H1 (cell line): ENCODE measurements around the gene ZSCAN16.

Source experiments
- BACH1 ChIP-seq: IDR thresholded peaks from 2 replicates; pipeline ENCODE4 v1.6.1; 2012; ENCODE audit warnings: low read length, improper control_type of control experiment
- CTCF ChIP-seq, 3 experiments: IDR thresholded peaks; 1 replicate in 2 of 3; 2 replicates in 1 of 3; pipeline versions ENCODE4 v1.5.1 to v1.6.1; 2011; ENCODE audit warnings: low read length in 3 of 3, mild to moderate bottlenecking in 3 of 3, inconsistent platforms in 2 of 3, low read depth in 1 of 3, moderate library complexity in 1 of 3; ENCODE audit not compliant: insufficient read depth in 1 of 3; ENCODE audit errors: control extremely low read depth in 1 of 3
- GABPA ChIP-seq: IDR thresholded peaks from 2 replicates; pipeline ENCODE4 v1.6.1; 2011; ENCODE audit warnings: mild to moderate bottlenecking, low read length, moderate library complexity, borderline replicate concordance; ENCODE audit not compliant: insufficient read depth
- JUN ChIP-seq: IDR thresholded peaks from 2 replicates; pipeline ENCODE4 v1.6.1; 2011; ENCODE audit warnings: low read depth, mild to moderate bottlenecking, improper control_type of control experiment, low read length
- NRF1 ChIP-seq: IDR thresholded peaks from 2 replicates; pipeline ENCODE4 v1.6.1; 2011; ENCODE audit warnings: mild to moderate bottlenecking, low read depth, low read length, improper control_type of control experiment
- SIX5 ChIP-seq: IDR thresholded peaks from 2 replicates; pipeline ENCODE4 v1.6.1; 2011; ENCODE audit warnings: mild to moderate bottlenecking, low read depth, low read length
- YY1 ChIP-seq: IDR thresholded peaks from 2 replicates; pipeline ENCODE4 v1.6.1; 2011; ENCODE audit warnings: low read depth, mild to moderate bottlenecking, low read length

- TF ChIP-seq BACH1: no peak
- no peak for TF ChIP-seq CTCF (IDR thresholded peaks at IDR 0.05; ENCODE audit: control extremely low read depth in 1 of 3, insufficient read depth in 1 of 3, low read depth in 1 of 3, low read length in 3 of 3)
- TF ChIP-seq SIX5: no peak
- no peak for TF ChIP-seq NRF1
- no peak for TF ChIP-seq JUN
- TF ChIP-seq YY1: no peak
- no peak for TF ChIP-seq GABPA
Measured at GRCh38 chr6:28107506-28107905, 16.9 kb upstream of the ZSCAN16 start.
